Rectal smooth muscle tissue (tissue), 1 donor: ENCODE results near the gene SH3BP2.

ENCODE experiments used
- H3K27ac ChIP-seq: one replicate; pipeline ENCODE4 v1.7.0; 2013; ENCODE audit warnings: low read depth, low read length, inconsistent platforms
- H3K27me3 ChIP-seq: one replicate; pipeline ENCODE4 v1.7.0; 2013; ENCODE audit warnings: low read length; ENCODE audit not compliant: control insufficient read depth, insufficient read depth
- H3K36me3 ChIP-seq: one replicate; pipeline ENCODE4 v1.7.0; 2013; ENCODE audit warnings: low read length; ENCODE audit not compliant: control insufficient read depth, insufficient read depth
- H3K4me1 ChIP-seq: one replicate; pipeline ENCODE4 v1.7.0; 2013; ENCODE audit warnings: low read length; ENCODE audit not compliant: control insufficient read depth, insufficient read depth
- H3K4me3 ChIP-seq: one replicate; pipeline ENCODE4 v1.7.0; 2013; ENCODE audit warnings: low read length
- H3K9ac ChIP-seq: one replicate; pipeline ENCODE4 v1.7.0; 2013; ENCODE audit warnings: low read length

Gene SH3BP2

GRCh38 chr4:2789793-2790582 is 2.9 kb upstream of the SH3BP2 start:
- no peak overlapping the region for H3K27ac ChIP-seq
- no peaks in the 10 kb centered on the region for H3K4me1 ChIP-seq
- no peak overlapping the region for H3K4me3 ChIP-seq
- no peaks in the 10 kb centered on the region for H3K36me3 ChIP-seq
- H3K27me3 ChIP-seq = no peaks in the 10 kb centered on the region
- H3K9ac ChIP-seq = no peak overlapping the region

GRCh38 chr4:2790583-2791517 is 2.0 kb upstream of the SH3BP2 start:
- Histone ChIP-seq H3K4me3 (no peak overlapping the region), H3K9ac (no peak overlapping the region), H3K27ac (no peak overlapping the region), H3K36me3 (no peaks in the 10 kb centered on the region), H3K4me1 (no peaks in the 10 kb centered on the region), H3K27me3 (no peaks in the 10 kb centered on the region)

GRCh38 chr4:2791518-2792395 is 1.1 kb upstream of the SH3BP2 start:
- Histone ChIP-seq H3K4me3 (no peak overlapping the region), H3K27ac (no peak overlapping the region), H3K9ac (no peak overlapping the region), H3K27me3 (no peaks in the 10 kb centered on the region), H3K36me3 (no peaks in the 10 kb centered on the region), H3K4me1 (peaks cover 5% of the 10 kb centered on the region)

GRCh38 chr4:2792396-2792710 is 532 bp upstream of the SH3BP2 start:
- H3K9ac ChIP-seq = no peak overlapping the region
- H3K27me3 ChIP-seq = no peaks in the 10 kb centered on the region
- H3K27ac ChIP-seq = no peak overlapping the region
- peaks cover 9% of the 10 kb centered on the region for H3K4me1 ChIP-seq
- H3K4me3 ChIP-seq = no peak overlapping the region
- no peaks in the 10 kb centered on the region for H3K36me3 ChIP-seq

GRCh38 chr4:2793586-2794485 is 951 bp downstream of the SH3BP2 start:
- H3K4me1 ChIP-seq = peaks cover 18% of the 10 kb centered on the region
- peak overlapping the region; percentile 62 for H3K4me3 ChIP-seq
- peak overlapping the region; percentile 36 for H3K9ac ChIP-seq
- peak overlapping the region; percentile 46 for H3K27ac ChIP-seq
- H3K36me3 ChIP-seq = no peaks in the 10 kb centered on the region
- no peaks in the 10 kb centered on the region for H3K27me3 ChIP-seq

- peak overlapping the region; percentile 62 for H3K4me3 ChIP-seq
- H3K9ac ChIP-seq = no peak overlapping the region
- peaks cover 18% of the 10 kb centered on the region for H3K4me1 ChIP-seq
- no peaks in the 10 kb centered on the region for H3K27me3 ChIP-seq
- H3K36me3 ChIP-seq = no peaks in the 10 kb centered on the region
- H3K27ac ChIP-seq = peak overlapping the region; percentile 46
These were observed 1.8 kb downstream of the SH3BP2 start for GRCh38 chr4:2794486-2795299.

- peaks cover 23% of the 10 kb centered on the region for H3K4me1 ChIP-seq
- no peaks in the 10 kb centered on the region for H3K27me3 ChIP-seq
- no peak overlapping the region for H3K27ac ChIP-seq
- no peaks in the 10 kb centered on the region for H3K36me3 ChIP-seq
- no peak overlapping the region for H3K9ac ChIP-seq
- no peak overlapping the region for H3K4me3 ChIP-seq
These were observed 2.5 kb downstream of the SH3BP2 start for GRCh38 chr4:2795300-2795892.

- Histone ChIP-seq H3K27me3 (no peaks in the 10 kb centered on the region), H3K9ac (peak overlapping the region; percentile 10), H3K27ac (peak overlapping the region; percentile 34), H3K4me1 (peaks cover 29% of the 10 kb centered on the region), H3K36me3 (no peaks in the 10 kb centered on the region), H3K4me3 (no peak overlapping the region)
These were observed 3.3 kb downstream of the SH3BP2 start for GRCh38 chr4:2795893-2796848.

- Histone ChIP-seq H3K27me3 (no peaks in the 10 kb centered on the region), H3K27ac (peak overlapping the region; percentile 34), H3K4me1 (peaks cover 33% of the 10 kb centered on the region), H3K9ac (no peak overlapping the region), H3K36me3 (no peaks in the 10 kb centered on the region), H3K4me3 (no peak overlapping the region)
These were observed 4.1 kb downstream of the SH3BP2 start for GRCh38 chr4:2796849-2797544.
